ENCODE data around the gene NDOR1. TPM values are rescaled to one million over a fixed set of nuclear protein-coding genes. Genes with fewer than 3 reads are reported as not detected.

NDOR1 gene
- total and polyA plus RNA-seq, 7 donors: 1.5 to 6.3 (median 4.3) TPM

GRCh38 chr9:137265496-137266161 lies 60.1 kb downstream of the NDOR1 start:
- 88 to 95% (median 91%) methylated on average over 28 to 29 of the region's 29 CpGs for whole genome bisulfite sequencing, 3 donors
- H3K27me3 ChIP-seq (ENCODE audit: insufficient read depth in 3 of 3, low read length in 2 of 3): no peaks in the 10 kb centered on the region
- H3K9me3 ChIP-seq: no peaks in the 10 kb centered on the region
- H3K36me3 ChIP-seq (ENCODE audit: insufficient read depth in 1 of 2, low read depth in 1 of 2): peaks cover 4 to 55% of the 10 kb centered on the region in 2 donors
- ATAC-seq (no peak), DNase-seq (peak in 1 of 2 donors; percentile 12)
- peaks cover 24% of the 10 kb centered on the region for H3K4me1 ChIP-seq
- no peak overlapping the region for H3K4me3 ChIP-seq
- no peak overlapping the region for H3K27ac ChIP-seq
- intact Hi-C loops (cut with DNase I): no loop called here
- TF ChIP-seq CTCF (IDR thresholded peaks at IDR 0.05): no peak

DNA sequence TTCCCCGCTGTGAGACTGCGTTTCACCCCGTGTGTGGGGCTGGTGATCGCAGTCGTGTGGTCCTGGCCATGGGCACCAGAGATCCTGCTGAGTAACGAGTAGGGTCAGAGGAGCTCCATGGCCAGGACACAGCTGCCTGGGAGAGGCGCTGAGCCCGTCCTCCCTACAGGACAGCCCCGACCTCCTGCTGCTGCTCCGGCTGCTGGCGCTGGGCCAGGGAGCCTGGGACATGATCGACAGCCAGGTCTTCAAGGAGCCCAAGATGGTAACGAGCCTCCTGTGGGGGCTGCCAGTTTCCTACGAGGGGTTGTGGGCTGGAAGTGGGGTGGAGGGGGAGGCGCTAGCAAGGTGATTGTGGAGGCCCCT lies 60.6 kb downstream of the NDOR1 start:
- Histone ChIP-seq H3K4me1 (peaks cover 24% of the 10 kb centered on the region), H3K9me3 (no peaks in the 10 kb centered on the region), H3K4me3 (no peak overlapping the region), H3K27me3 (ENCODE audit: insufficient read depth in 3 of 3, low read length in 2 of 3) (no peaks in the 10 kb centered on the region), H3K36me3 (ENCODE audit: insufficient read depth in 1 of 2, low read depth in 1 of 2) (peaks cover 4 to 60% of the 10 kb centered on the region in 2 donors), H3K27ac (no peak overlapping the region)
- no peak for TF ChIP-seq CTCF (IDR thresholded peaks at IDR 0.05)
- no peak for ATAC-seq
- 72 to 79% (median 76%) methylated on average over 12 to 15 of the region's 15 CpGs for WGBS, 3 donors
- DNase-seq: peak in 1 of 2 donors; percentile 20
- intact Hi-C loops (cut with DNase I): no loop called here

Other genes with a start within 250 kb of the NDOR1 start
Only the 30 nearest of the 31 such genes appear.
- 100 to 1,000 TPM in 1 of 4 donors, 10 to 100 TPM in 3; 23.3 to 130 (median 74.3) TPM for gene PTGDS, start 228.2 kb upstream of the NDOR1 start, total RNA-seq
- 10 to 100 TPM; 29.9 to 37.9 (median 37.8) TPM for gene PTGDS, start 228.2 kb upstream of the NDOR1 start, polyA plus RNA-seq
- under 1 TPM; 0.10 to 0.79 (median 0.38) TPM for gene LCNL1, start 222.7 kb upstream of the NDOR1 start, total RNA-seq
- gene LCNL1, start 222.7 kb upstream of the NDOR1 start, polyA plus RNA-seq: under 1 TPM; 0.04 to 0.14 (median 0.06) TPM
- 10 to 100 TPM in 3 of 4 donors, 1 to 10 TPM in 1; 9.4 to 15.6 (median 12.4) TPM for gene PAXX, start 213.3 kb upstream of the NDOR1 start, total RNA-seq
- 10 to 100 TPM; 16.5 to 39.2 (median 25.2) TPM for gene PAXX, start 213.3 kb upstream of the NDOR1 start, polyA plus RNA-seq
- under 1 TPM in 3 of 4 donors, not detected in 1; 0.38 to 0.90 (median 0.54) TPM for gene CLIC3, start 209.1 kb upstream of the NDOR1 start, total RNA-seq
- gene CLIC3, start 209.1 kb upstream of the NDOR1 start, polyA plus RNA-seq: under 1 TPM; 0.55 to 0.94 (median 0.79) TPM
- gene ABCA2, start 177.5 kb upstream of the NDOR1 start, total RNA-seq: 10 to 100 TPM; 12.2 to 23.5 (median 18.3) TPM
- gene ABCA2, start 177.5 kb upstream of the NDOR1 start, polyA plus RNA-seq: 10 to 100 TPM in 1 of 3 donors, 1 to 10 TPM in 2; 6.9 to 11.1 (median 8.5) TPM
- under 1 TPM in 1 of 4 donors, not detected in 3; 0.08 TPM for gene FUT7, start 173.6 kb upstream of the NDOR1 start, total RNA-seq
- under 1 TPM in 2 of 3 donors, not detected in 1; 0.01 to 0.06 TPM for gene FUT7, start 173.6 kb upstream of the NDOR1 start, polyA plus RNA-seq
- gene NPDC1, start 159.5 kb upstream of the NDOR1 start, total RNA-seq: 10 to 100 TPM; 17.3 to 32.1 (median 22.6) TPM
- 10 to 100 TPM; 14.8 to 23.2 (median 17.6) TPM for gene NPDC1, start 159.5 kb upstream of the NDOR1 start, polyA plus RNA-seq
- 1 to 10 TPM in 2 of 4 donors, under 1 TPM in 2; 0.59 to 1.4 (median 0.95) TPM for gene ENTPD2, start 151.6 kb upstream of the NDOR1 start, total RNA-seq
- gene ENTPD2, start 151.6 kb upstream of the NDOR1 start, polyA plus RNA-seq: under 1 TPM; 0.17 to 0.29 (median 0.28) TPM
- gene SAPCD2, start 135.1 kb upstream of the NDOR1 start, total RNA-seq: under 1 TPM; 0.10 to 0.15 (median 0.12) TPM
- under 1 TPM in 2 of 3 donors, not detected in 1; 0.18 to 0.22 TPM for gene SAPCD2, start 135.1 kb upstream of the NDOR1 start, polyA plus RNA-seq
- 1 to 10 TPM; 1.8 to 4.5 (median 3.0) TPM for gene UAP1L1, start 128.2 kb upstream of the NDOR1 start, total RNA-seq
- 1 to 10 TPM; 1.5 to 2.4 (median 1.7) TPM for gene UAP1L1, start 128.2 kb upstream of the NDOR1 start, polyA plus RNA-seq
- gene MAN1B1, start 118.7 kb upstream of the NDOR1 start, total RNA-seq: 10 to 100 TPM; 13.5 to 18.1 (median 14.4) TPM
- gene MAN1B1, start 118.7 kb upstream of the NDOR1 start, polyA plus RNA-seq: 10 to 100 TPM; 13.1 to 24.4 (median 21.8) TPM
- 10 to 100 TPM; 43.2 to 75.3 (median 67.5) TPM for gene DPP7, start 91.0 kb upstream of the NDOR1 start, total RNA-seq
- 10 to 100 TPM; 34.8 to 67.7 (median 61.3) TPM for gene DPP7, start 91.0 kb upstream of the NDOR1 start, polyA plus RNA-seq
- gene GRIN1, start 66.5 kb upstream of the NDOR1 start, total RNA-seq: not detected
- gene GRIN1, start 66.5 kb upstream of the NDOR1 start, polyA plus RNA-seq: under 1 TPM in 1 of 3 donors, not detected in 2; 0.06 TPM
- gene LRRC26, start 35.6 kb upstream of the NDOR1 start, total RNA-seq: not detected
- gene LRRC26, start 35.6 kb upstream of the NDOR1 start, polyA plus RNA-seq: not detected
- not detected for gene TMEM210, start 33.6 kb upstream of the NDOR1 start, total RNA-seq
- gene TMEM210, start 33.6 kb upstream of the NDOR1 start, polyA plus RNA-seq: not detected
- 10 to 100 TPM; 20.5 to 32.1 (median 24.3) TPM for gene ANAPC2, start 17.1 kb upstream of the NDOR1 start, total RNA-seq
- gene ANAPC2, start 17.1 kb upstream of the NDOR1 start, polyA plus RNA-seq: 10 to 100 TPM; 13.0 to 22.6 (median 21.6) TPM
- 10 to 100 TPM; 51.5 to 65.4 (median 54.4) TPM for gene SSNA1, start 17.0 kb upstream of the NDOR1 start, total RNA-seq
- 100 to 1,000 TPM; 101 to 176 (median 142) TPM for gene SSNA1, start 17.0 kb upstream of the NDOR1 start, polyA plus RNA-seq
- 10 to 100 TPM in 2 of 4 donors, 1 to 10 TPM in 2; 8.0 to 11.3 (median 9.8) TPM for gene TPRN, start 5.0 kb upstream of the NDOR1 start, total RNA-seq
- 10 to 100 TPM in 1 of 3 donors, 1 to 10 TPM in 2; 3.6 to 11.1 (median 6.7) TPM for gene TPRN, start 5.0 kb upstream of the NDOR1 start, polyA plus RNA-seq
- 10 to 100 TPM; 31.2 to 40.1 (median 36.0) TPM for gene TMEM203, start 52 bp upstream of the NDOR1 start, total RNA-seq
- gene TMEM203, start 52 bp upstream of the NDOR1 start, polyA plus RNA-seq: 10 to 100 TPM; 30.6 to 71.6 (median 47.7) TPM
- gene RNF208, start 16.5 kb downstream of the NDOR1 start, total RNA-seq: 10 to 100 TPM in 1 of 4 donors, 1 to 10 TPM in 3; 4.8 to 12.8 (median 8.1) TPM
- gene RNF208, start 16.5 kb downstream of the NDOR1 start, polyA plus RNA-seq: 1 to 10 TPM; 5.9 to 6.4 (median 6.1) TPM
- under 1 TPM in 3 of 4 donors, not detected in 1; 0.18 to 0.77 (median 0.32) TPM for gene CYSRT1, start 19.5 kb downstream of the NDOR1 start, total RNA-seq
- 1 to 10 TPM in 1 of 3 donors, under 1 TPM in 2; 0.08 to 1.1 (median 0.11) TPM for gene CYSRT1, start 19.5 kb downstream of the NDOR1 start, polyA plus RNA-seq
- gene RNF224, start 21.8 kb downstream of the NDOR1 start, total RNA-seq: not detected
- under 1 TPM in 1 of 3 donors, not detected in 2; 0.01 TPM for gene RNF224, start 21.8 kb downstream of the NDOR1 start, polyA plus RNA-seq
- gene SLC34A3, start 25.2 kb downstream of the NDOR1 start, total RNA-seq: not detected
- not detected for gene SLC34A3, start 25.2 kb downstream of the NDOR1 start, polyA plus RNA-seq
- 100 to 1,000 TPM; 111 to 273 (median 230) TPM for gene TUBB4B, start 35.6 kb downstream of the NDOR1 start, total RNA-seq
- gene TUBB4B, start 35.6 kb downstream of the NDOR1 start, polyA plus RNA-seq: 100 to 1,000 TPM; 350 to 838 (median 389) TPM
- not detected for gene STPG3, start 45.6 kb downstream of the NDOR1 start, total RNA-seq
- gene STPG3, start 45.6 kb downstream of the NDOR1 start, polyA plus RNA-seq: under 1 TPM in 1 of 3 donors, not detected in 2; 0.08 TPM
- gene NELFB, start 49.6 kb downstream of the NDOR1 start, total RNA-seq: 10 to 100 TPM; 39.1 to 53.7 (median 42.8) TPM
- 10 to 100 TPM; 43.2 to 74.3 (median 58.5) TPM for gene NELFB, start 49.6 kb downstream of the NDOR1 start, polyA plus RNA-seq
- gene TOR4A, start 72.0 kb downstream of the NDOR1 start, total RNA-seq: 1 to 10 TPM; 1.7 to 2.3 (median 2.1) TPM
- 1 to 10 TPM in 2 of 3 donors, under 1 TPM in 1; 0.77 to 2.3 (median 1.1) TPM for gene TOR4A, start 72.0 kb downstream of the NDOR1 start, polyA plus RNA-seq
- 1 to 10 TPM; 3.5 to 7.5 (median 5.3) TPM for gene NRARP, start 96.6 kb downstream of the NDOR1 start, total RNA-seq
- 1 to 10 TPM in 1 of 3 donors, under 1 TPM in 2; 0.73 to 1.4 (median 0.91) TPM for gene NRARP, start 96.6 kb downstream of the NDOR1 start, polyA plus RNA-seq
- 10 to 100 TPM in 2 of 4 donors, 1 to 10 TPM in 2; 6.7 to 11.2 (median 9.7) TPM for gene EXD3, start 217.5 kb downstream of the NDOR1 start, total RNA-seq
- gene EXD3, start 217.5 kb downstream of the NDOR1 start, polyA plus RNA-seq: 1 to 10 TPM; 5.7 to 9.9 (median 7.2) TPM
- gene NOXA1, start 217.7 kb downstream of the NDOR1 start, total RNA-seq: 1 to 10 TPM in 3 of 4 donors, under 1 TPM in 1; 0.62 to 5.1 (median 2.5) TPM
- gene NOXA1, start 217.7 kb downstream of the NDOR1 start, polyA plus RNA-seq: 1 to 10 TPM in 1 of 3 donors, under 1 TPM in 2; 0.43 to 1.0 (median 0.83) TPM